ENCODE results near the gene VWA3B.
"Not testable (repeated sequence)": the region's sequence is repeated elsewhere in the genome, so short reads cannot be mapped to it uniquely, and the experiment has no call there.

VWA3B gene, protein sequence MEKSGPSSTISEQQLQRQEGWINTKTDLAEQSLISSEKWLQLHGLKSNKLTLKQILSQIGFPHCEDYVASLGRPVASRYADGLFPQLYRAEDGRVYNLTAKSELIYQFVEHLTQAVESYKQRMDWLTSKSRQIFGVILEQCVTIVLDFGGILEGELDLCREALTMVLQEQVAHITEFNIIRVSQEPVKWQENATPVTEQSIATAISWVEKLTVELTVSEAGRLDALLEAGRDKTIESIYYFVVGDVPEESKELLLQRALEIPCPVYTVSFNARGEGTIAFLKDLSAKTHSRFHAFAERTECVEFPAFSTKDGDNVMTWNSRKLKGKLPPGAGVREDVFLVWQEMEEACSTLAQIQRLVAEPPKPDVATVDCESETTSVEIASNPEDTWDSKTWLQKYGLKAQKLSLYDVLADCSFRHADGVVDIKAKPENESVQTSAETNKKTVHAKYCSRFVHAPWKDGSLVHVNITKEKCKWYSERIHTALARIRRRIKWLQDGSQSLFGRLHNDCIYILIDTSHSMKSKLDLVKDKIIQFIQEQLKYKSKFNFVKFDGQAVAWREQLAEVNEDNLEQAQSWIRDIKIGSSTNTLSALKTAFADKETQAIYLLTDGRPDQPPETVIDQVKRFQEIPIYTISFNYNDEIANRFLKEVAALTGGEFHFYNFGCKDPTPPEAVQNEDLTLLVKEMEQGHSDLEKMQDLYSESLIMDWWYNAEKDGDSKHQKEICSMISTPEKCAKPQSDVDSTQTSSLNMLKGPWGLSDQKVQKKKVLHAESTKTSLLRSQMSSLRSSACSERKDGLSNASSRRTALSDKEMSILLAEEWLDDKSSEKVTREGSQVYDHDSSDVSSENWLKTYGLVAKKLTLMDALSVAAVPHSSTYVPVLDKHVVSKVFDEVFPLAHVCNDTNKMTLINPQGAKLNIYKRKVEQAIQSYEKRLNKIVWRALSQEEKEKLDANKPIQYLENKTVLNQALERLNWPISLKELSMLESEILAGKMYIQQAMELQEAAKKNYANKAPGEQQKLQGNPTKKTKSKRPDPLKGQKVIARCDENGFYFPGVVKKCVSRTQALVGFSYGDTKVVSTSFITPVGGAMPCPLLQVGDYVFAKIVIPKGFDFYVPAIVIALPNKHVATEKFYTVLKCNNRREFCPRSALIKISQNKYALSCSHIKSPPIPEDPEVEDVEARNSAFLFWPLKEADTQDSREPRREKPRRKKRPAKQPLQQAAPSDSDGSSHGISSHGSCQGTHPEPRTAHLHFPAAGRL (N-terminal part only)

DNA sequence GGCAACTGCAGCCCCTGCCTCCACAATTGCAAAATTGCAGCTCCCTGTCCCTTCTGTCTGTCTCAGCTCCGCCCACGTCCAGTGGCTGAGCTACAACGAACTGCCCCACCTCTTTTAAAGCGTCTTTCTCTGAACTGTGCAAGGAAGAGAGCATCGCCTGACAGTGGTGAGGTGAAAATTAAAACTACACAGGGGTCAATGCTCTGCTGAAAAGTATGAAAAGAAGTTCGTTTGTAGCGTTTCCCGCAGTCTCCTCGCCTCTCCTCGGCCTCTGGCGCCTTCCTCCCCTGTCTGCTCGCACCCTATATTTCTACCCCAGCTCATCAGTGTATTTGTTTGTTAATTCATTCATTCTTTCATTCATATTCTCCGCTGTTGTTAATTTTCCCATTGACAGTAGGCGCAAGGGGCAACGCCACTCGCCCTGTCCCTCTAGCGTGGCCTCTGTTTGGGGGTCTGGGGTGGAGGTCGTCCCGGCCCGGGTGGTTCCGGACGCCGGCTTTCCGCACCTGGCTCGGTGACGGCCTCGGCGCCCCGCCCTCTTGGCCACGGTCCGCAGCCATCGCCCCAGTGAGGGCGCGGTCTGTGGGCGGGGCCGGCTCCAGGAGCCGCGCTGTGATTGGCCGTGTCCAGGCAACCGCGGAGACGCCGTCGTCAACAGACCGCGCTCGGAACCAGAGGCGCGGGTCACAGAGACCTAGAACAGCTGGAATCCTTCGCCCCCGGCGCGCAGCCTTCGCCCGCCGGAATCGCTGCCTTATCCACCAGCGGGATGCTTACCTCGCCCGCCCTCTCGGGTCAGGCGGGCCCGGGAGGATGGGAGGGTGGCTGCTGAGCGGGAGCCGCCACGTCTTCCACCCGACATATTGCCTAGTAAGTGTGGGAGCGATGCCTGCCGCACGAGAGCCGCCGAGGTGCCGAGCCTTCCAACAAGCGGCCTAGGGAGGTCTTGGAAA lies at the start of gene VWA3B:
VWA3B (plus strand) TSS at position 677 of the 956 bp plus-strand sequence. CDS start 5,926 bp downstream, outside the sequence.
- peak; percentile 14 for DNase-seq

- no peak for DNase-seq
Observed at GRCh38 chr2:98037206-98037605, 49.8 kb upstream of the VWA3B start.

DNA sequence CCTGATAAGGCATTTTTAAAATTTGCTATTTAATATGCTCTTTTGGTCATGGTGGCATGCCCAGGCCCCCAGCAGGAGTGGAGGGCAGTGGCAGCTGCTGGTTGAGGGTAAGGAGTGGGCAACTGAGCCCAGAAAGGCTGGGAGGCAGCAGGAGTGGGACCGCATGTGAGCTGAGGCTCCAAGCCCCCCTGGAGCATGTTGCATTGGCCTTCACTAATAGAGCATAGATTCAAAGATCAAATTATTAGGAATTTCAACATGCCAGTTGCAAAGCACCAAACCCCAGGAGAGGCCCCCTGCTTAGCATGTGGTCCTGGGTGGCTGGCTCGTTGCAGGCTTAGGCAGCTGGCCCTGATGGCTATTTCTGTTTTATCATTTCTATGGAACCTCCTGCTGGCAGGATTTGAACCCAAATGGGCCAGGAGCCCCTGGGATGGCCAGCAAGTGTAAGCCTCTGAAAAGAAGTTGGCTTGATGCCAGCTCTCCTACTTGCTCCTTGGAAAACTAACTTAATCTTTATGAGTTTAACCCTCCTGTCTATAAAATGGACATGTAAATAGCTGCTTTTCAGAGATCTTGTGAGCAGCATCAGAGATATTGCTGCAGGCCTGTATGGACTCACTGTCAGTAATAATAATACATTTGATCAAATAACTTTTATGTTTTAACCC lies 49.2 kb upstream of the VWA3B start:
- no peak for DNase-seq

GRCh38 chr2:98039085-98039756 lies 47.7 kb upstream of the VWA3B start:
- no peak for DNase-seq

- DNase-seq: no peak
Observed at GRCh38 chr2:98040331-98040939, 46.5 kb upstream of the VWA3B start.

- no peak for DNase-seq
Observed at GRCh38 chr2:98043101-98043500, 43.9 kb upstream of the VWA3B start.

DNA sequence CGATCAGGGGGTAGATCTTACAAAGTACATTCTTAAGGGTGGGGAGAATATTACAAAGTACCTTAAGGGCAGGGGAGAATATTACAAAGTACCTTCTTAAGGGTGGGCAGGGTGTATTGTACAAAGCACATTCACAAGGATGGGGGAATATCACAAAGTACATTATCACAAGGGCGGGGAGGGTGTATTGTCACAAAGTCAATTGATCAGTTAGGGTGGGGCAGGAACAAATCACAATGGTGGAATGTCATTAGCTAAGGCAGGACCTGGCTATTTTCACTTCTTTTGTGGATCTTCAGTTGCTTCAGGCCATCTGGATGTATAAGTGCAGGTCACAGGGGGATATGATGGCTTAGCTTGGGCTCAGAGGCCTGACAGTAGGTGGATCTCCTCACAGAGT lies 42.2 kb upstream of the VWA3B start:
- DNase-seq: not testable (repeated sequence)

DNA sequence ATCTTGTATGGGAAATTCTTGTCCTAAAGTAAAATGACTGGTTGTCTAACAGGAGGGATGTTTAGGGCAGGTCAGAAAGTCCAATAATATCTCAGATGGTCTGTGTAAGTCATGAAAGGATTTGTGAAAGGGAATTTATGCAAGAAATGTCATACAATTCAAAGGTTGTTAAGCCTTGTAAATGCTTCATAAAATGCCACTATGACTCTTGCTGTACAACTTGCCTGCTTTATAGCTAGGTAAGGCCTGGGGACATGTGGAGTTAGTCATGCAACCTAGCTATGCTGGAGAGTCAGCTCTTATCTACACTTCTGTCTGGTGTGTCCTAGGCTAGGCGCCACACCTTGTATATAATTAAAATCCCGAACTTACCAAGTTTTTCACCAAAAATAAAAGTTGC lies 36.9 kb upstream of the VWA3B start:
- no peak for DNase-seq

DNA sequence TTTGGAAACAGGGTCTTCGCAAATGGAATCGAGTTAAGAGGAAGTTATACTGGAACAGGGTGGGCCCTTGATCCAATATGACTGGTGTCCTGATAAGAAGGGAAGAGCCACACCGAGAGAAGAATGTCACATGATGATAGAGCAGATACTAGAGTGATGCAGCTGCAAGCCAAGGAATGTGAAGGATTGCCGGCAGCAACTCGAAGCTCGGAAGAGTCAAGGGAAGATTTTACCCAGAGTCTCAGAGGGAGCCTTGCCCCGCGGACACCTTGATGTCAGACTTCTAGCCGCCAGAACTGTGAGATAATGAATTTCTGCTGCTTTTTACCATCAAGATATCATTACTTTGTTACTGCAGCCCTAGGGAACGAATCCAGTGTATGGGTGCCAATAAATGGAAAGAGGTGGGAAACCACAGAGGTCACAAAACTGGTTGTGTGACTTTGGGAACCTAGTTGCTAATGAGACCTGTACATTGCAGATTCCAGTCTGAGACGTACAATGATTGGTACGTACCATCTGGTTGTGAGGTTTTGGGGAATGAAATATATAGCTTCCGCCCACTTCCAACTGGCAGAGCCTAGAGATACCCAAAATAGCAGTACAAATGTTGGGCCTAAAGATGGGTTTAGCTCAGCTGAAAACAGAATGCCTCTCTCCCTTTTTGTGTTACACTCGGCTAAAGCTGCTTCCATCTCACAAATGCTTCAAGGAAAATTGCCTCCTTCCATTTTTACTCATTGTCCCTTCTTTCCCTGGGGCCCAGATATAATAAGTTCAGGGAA lies 28.6 kb upstream of the VWA3B start:
- no peak for DNase-seq

- DNase-seq: no peak
Observed at GRCh38 chr2:98060277-98060676, 26.7 kb upstream of the VWA3B start.

DNA sequence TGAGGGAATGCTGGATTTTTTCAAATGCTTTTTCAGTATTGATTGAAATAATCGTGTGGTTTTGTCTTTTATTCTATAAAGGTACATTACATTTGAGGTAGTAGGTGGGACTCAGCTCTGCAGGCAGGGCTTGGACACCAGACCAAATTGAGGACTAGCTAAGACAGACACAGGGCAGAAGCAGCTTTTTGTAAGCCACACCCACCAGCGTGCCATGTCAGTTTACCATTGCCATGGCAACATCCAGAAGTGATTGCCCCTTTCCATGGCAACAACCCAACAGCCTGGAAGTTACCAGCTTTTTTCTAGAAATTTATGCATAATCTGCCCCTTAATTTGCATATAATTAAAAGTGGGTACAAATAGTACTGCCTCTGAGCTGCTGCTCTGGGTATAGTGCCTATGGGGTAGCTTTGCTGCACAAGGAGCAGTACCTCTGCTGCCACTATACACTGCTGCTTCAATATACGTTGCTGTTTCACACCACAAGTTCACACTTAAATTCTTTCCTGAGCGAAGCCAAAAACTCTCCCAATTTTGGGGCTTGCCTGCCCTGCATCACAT lies 23.6 kb upstream of the VWA3B start:
- DNase-seq: no peak

DNA sequence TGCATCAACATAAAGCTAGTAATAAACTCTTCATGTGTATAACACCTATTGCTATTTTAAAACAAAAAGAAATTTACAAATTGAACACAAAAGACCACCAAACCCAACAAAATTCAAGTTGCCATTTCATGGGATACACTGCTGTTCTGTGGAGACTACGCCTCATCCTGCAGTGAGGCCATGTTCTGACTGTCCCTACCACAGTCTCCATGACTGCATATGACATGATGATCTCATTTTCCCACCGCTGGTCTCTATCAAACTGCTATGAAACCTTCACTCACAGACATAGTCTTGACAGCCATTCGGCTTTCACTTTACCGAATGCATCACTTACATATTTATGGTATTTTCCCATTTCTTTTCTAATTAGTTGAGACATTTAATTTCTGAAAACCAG lies 21.2 kb upstream of the VWA3B start:
- DNase-seq: no peak

DNA sequence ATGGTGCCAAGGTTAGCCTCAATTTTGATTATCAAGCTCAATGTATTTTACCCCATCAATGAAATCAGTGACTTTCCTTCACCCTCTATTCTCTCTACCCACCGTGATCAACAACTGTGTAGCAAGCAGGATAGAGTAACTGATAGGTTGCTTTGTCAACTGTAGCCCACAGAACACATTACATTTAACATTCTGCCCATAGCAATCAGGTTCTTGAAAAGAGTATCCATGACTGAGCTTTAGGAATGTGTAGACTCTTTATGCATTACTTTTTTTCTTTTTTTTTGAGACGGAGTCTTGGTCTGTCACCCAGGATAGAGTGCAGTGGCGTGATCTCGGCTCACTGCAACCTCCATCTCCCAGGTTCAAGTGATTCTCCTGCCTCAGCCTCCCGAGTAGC lies 19.8 kb upstream of the VWA3B start:
- no peak for DNase-seq

DNA sequence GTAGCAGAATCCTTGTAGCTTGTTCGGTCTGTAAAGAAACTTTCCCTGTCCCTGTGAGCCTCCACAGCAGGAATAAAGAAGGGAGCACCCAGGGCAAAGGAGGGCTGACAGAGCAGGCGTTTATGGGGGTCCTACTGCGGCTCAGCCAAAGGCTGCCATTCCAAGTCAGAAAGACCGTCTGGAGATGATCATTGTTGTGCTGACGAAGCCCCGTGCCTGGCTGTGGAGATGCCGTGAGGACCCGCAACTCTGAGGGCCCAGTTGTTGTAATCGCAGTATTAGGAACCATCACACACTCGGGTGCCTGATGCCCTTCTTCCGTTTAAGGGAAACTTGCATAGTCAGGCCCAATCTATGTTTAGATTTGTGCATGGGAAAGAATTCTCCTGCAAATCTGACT lies 16.9 kb upstream of the VWA3B start:
- DNase-seq: no peak

- no peak for DNase-seq
Observed at GRCh38 chr2:98072442-98072841, 14.5 kb upstream of the VWA3B start.

DNA sequence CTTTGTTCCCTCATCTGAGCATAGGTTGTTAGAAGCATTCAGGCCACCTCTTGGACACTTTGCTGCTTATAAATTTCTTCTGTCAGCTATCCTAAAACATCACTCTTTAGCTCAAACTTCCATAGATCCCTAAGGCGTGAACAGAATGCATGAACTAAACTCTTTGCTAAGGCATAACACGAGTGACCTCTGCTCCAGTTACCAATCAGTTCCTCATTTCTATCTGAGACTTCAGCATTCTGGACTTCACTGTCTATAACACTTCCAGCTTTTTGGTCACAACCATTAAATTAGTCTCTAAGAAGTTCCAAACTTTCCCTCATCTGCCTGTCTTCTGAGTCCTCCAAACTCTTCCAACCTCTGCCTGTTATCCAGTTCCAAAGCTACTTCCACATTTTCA lies 8.3 kb upstream of the VWA3B start:
- DNase-seq: no peak

DNA sequence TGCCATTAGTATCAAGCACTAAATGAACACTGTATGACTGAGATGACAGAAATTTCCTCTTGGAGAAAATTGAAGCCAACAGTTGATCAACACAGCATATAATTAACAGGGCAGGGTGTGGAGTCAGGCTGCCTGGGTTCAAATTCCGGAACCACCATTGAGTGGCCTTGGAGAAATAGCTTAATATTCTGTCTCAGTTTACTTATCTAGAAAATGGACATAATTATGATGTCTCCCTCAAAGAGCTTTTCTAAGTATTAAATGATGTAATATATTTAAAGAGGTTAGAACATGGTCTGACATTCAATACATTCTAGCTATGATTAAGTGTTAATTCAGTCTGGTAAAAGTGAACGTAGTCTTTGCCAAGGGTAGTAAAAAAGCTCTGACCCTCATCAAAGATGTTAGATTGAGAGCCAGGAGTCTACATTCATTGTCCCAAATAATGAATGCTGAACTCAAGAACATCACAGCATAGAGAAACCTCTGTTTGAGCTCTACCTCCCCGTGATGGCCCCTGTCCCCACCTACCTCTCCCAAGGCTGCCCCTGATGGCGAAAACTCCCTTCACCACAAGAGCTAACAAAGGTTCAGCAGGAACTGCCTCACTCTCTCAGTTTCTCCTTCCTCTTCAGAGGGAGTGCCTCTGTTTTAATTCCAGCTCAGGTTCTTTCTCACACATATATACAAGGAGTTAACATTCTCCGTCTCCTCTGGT lies 2.7 kb upstream of the VWA3B start:
- no peak for DNase-seq

DNA sequence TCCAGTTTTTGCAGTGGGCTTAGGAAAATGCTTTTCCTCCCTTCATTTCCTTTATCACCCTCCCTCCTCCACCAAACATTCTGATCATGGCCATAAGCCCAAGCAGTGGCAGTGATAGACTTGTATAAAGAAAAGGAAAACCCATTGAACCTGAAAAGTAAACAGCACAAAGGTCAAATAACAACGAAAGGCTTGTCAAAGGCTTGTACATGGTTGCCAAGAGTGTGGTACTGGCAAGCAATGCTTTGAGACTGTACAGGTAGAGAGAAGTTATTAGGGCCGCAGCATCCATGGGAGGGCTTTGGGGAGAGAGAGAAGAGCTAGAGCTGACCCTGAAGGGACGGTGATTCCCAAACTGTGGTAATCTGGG lies 2.1 kb upstream of the VWA3B start:
- DNase-seq: no peak

GRCh38 chr2:98085649-98086048 lies 1.3 kb upstream of the VWA3B start:
- DNase-seq: no peak

All from fibroblast of upper back skin (primary cell).